Dendritic cell treated with granulocyte-macrophage colony-stimulating factor and Interleukin-4, amounts not matched to agents 40 ng/mL and 50 ng/mL, for 4 days (primary cell): ENCODE measurements around the gene MTCL1.

ENCODE experiments used
- H3K27ac Mint-ChIP-seq: one replicate; pipeline ENCODE4 v1.8.0; 2022; ENCODE audit warnings: mild to moderate bottlenecking, mixed read lengths
- H3K27me3 Mint-ChIP-seq: one replicate; pipeline ENCODE4 v1.8.0; 2022; ENCODE audit warnings: mild to moderate bottlenecking, mixed read lengths
- H3K36me3 Mint-ChIP-seq: one replicate; pipeline ENCODE4 v1.8.0; 2022; ENCODE audit warnings: low read depth, mixed read lengths
- H3K4me1 Mint-ChIP-seq: one replicate; pipeline ENCODE4 v1.8.0; 2022; ENCODE audit warnings: low read depth, mixed read lengths
- H3K4me3 Mint-ChIP-seq: one replicate; pipeline ENCODE4 v1.8.0; 2022; ENCODE audit warnings: mild to moderate bottlenecking, moderate library complexity, mixed read lengths
- H3K9me3 Mint-ChIP-seq: one replicate; pipeline ENCODE4 v1.8.0; 2022; ENCODE audit warnings: mixed read lengths
- intact Hi-C: fragments of 100-400 bp; cut with micrococcal nuclease; formaldehyde crosslinking; loops from one replicate; pipeline ENCODE4 v1.15.0; 2022

MTCL1 gene

GRCh38 chr18:8825273-8825672 is 119.9 kb downstream of the MTCL1 start:
- Mint-ChIP-seq H3K27ac (no peak overlapping the region), H3K27me3 (no peaks in the 10 kb centered on the region), H3K9me3 (no peaks in the 10 kb centered on the region), H3K4me1 (no peaks in the 10 kb centered on the region), H3K4me3 (no peak overlapping the region), H3K36me3 (peaks cover 17% of the 10 kb centered on the region)
- intact Hi-C loops, result no loop called here

- H3K4me3 Mint-ChIP-seq, result no peak overlapping the region
- H3K4me1 Mint-ChIP-seq, result no peaks in the 10 kb centered on the region
- H3K27me3 Mint-ChIP-seq, result no peaks in the 10 kb centered on the region
- intact Hi-C loops, result no loop called here
- no peaks in the 10 kb centered on the region for H3K9me3 Mint-ChIP-seq
- peaks cover 17% of the 10 kb centered on the region for H3K36me3 Mint-ChIP-seq
- H3K27ac Mint-ChIP-seq, result no peak overlapping the region
Measured at GRCh38 chr18:8825729-8826375, 120.5 kb downstream of the MTCL1 start.

DNA sequence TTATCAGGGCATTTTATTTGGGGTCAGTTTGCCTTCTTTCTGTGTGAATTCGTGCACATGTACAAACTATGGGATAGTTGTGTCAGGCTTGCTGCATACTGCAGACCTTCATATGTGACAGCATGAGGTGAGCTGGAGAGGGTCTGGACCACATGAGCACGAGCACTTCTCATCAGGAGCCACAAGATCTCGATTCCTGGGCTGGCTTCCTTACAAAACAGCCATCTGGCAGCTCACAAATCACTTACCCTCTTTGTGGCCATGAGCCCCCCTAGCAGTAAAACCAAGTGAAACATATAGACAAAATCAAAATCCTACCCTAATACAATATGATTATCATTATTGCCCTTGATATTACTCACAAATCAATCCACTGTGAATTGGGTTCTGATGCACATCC is 121.2 kb downstream of the MTCL1 start:
- Mint-ChIP-seq H3K4me3 (no peak overlapping the region), H3K27ac (no peak overlapping the region), H3K4me1 (no peaks in the 10 kb centered on the region), H3K27me3 (no peaks in the 10 kb centered on the region), H3K9me3 (no peaks in the 10 kb centered on the region), H3K36me3 (peaks cover 17% of the 10 kb centered on the region)
- intact Hi-C loops, result no loop called here

- Mint-ChIP-seq H3K27ac (no peak overlapping the region), H3K36me3 (peaks cover 17% of the 10 kb centered on the region), H3K27me3 (no peaks in the 10 kb centered on the region), H3K9me3 (no peaks in the 10 kb centered on the region), H3K4me1 (no peaks in the 10 kb centered on the region), H3K4me3 (no peak overlapping the region)
- intact Hi-C loops, result no loop called here
Measured at GRCh38 chr18:8826971-8827370, 121.6 kb downstream of the MTCL1 start.

DNA sequence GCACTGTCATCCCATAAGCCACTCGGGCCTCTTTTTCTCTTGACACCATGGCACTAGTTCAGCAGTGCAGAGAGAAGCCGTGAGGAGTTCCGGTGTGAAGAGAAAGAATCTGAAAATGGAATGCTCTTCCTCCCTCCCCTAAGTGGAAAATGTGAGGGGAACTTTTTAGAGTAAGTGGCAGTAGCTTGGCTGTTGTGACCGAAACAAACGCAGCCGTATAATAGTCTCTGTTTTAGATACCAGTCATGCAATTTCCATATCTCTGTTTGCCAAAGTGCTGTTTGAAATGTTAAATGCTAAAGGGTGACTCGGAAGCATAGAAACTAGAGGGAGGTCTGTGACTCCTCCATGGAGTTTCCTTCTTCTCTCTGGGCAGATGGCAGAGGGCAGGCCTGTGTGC is 122.9 kb downstream of the MTCL1 start:
- H3K9me3 Mint-ChIP-seq, result no peaks in the 10 kb centered on the region
- no peaks in the 10 kb centered on the region for H3K4me1 Mint-ChIP-seq
- no peaks in the 10 kb centered on the region for H3K27me3 Mint-ChIP-seq

DNA sequence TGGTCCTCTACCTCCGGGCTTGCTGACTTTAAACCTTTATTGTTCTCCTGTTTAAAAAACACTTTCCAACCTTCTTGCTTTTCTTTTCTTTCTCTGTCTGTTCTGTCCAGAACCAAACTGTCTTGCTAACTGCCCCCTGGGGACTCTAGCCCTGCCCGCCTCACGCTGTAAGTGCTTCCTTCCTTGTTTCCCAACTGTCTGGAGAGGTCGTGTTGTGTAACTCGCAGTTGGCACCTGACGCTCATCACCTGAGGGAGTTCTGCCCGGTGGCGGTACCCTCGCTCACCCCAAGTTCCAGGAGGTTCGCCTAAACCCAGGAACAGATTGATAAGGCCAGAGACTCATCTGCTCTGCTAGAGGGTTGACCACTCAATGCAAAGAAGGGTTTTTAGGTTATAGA is 123.4 kb downstream of the MTCL1 start:
- H3K4me3 Mint-ChIP-seq, result no peak overlapping the region
- H3K9me3 Mint-ChIP-seq, result no peaks in the 10 kb centered on the region
- no peaks in the 10 kb centered on the region for H3K4me1 Mint-ChIP-seq

More for the DNA sequence above, 122.9 kb downstream of the MTCL1 start:
- Mint-ChIP-seq H3K4me3 (no peak overlapping the region), H3K36me3 (peaks cover 8% of the 10 kb centered on the region), H3K27ac (no peak overlapping the region)
- intact Hi-C loops, result no loop called here

DNA sequence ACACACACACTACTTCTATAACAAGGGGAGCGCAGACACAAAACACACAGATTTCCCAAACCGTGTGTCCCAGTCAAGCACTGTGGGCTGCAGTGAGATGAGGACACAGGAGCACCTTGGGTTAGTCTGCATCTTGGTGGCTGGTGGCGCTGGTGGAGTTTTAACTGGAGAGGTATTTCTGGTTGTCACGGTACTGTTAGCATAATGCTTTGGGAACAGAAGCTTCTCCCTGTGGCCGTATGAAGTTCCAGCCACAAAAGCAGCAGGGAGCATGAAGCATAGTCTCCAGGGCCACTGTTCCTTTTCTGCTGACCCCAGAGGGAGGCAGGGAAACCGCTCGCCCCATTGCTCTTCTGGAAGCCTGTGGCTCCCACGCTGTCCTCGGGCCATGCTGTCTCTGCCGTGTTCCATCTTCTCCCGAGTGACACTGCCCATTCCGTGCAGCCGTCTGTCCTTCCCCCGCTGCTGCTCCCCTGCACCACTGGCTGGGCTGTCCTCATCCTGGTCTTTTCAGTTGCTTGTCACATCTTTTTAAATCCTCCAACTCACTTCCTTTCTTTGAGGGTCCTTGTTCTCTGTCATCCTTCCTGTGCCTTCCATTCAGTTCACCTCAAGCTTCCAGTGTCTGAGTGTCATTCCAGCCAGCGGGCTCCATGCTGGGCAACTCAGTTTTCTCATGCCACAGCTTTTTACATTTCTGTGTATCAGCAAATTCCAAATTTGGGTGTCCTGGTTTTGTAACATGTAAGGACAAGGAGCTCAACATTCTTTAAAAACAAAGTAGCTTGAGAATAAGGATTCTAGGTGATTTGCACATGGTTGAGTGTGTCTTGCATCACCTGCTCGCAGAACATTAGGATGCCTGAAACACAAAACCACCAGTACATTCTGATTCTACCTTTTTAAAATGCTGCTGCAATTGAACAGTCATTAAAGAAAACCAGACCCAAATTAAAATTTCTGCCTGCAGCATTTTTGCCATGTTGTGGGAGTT is 125.0 kb downstream of the MTCL1 start:
- Mint-ChIP-seq H3K27ac (no peak overlapping the region), H3K4me3 (no peak overlapping the region), H3K27me3 (no peaks in the 10 kb centered on the region), H3K9me3 (no peaks in the 10 kb centered on the region), H3K4me1 (peaks cover 5% of the 10 kb centered on the region), H3K36me3 (no peaks in the 10 kb centered on the region)
- intact Hi-C loops, result no loop called here

More for the DNA sequence above, 123.4 kb downstream of the MTCL1 start:
- no peaks in the 10 kb centered on the region for H3K27me3 Mint-ChIP-seq
- H3K36me3 Mint-ChIP-seq, result peaks cover 8% of the 10 kb centered on the region
- intact Hi-C loops, result no loop called here
- no peak overlapping the region for H3K27ac Mint-ChIP-seq

- intact Hi-C loops, result no loop called here
- Mint-ChIP-seq H3K4me3 (no peak overlapping the region), H3K9me3 (no peaks in the 10 kb centered on the region), H3K36me3 (no peaks in the 10 kb centered on the region), H3K27ac (no peak overlapping the region), H3K4me1 (peaks cover 5% of the 10 kb centered on the region), H3K27me3 (no peaks in the 10 kb centered on the region)
Measured at GRCh38 chr18:8831112-8831511, 125.8 kb downstream of the MTCL1 start.

DNA sequence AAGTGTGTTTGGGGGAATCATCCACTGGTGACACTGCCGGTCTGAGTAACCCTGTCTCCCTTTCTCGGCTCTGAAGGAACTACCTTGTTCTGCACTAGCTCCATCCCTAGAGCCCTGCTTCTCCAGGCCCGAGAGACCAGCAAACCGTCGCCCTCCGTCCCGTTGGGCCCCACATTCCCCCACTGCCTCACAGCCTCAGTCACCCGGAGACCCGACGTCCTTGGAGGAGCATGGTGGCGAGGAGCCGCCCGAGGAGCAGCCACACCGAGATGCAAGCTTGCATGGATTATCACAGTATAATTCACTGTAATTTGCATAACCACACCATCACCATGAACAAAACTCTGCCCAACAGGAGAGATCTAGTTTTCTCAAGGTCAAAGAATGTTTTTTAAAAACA is 126.2 kb downstream of the MTCL1 start:
- Mint-ChIP-seq H3K36me3 (no peaks in the 10 kb centered on the region), H3K9me3 (peaks cover under 1% of the 10 kb centered on the region), H3K4me1 (peaks cover 5% of the 10 kb centered on the region), H3K4me3 (no peak overlapping the region), H3K27me3 (no peaks in the 10 kb centered on the region), H3K27ac (no peak overlapping the region)
- intact Hi-C loops, result no loop called here

- no peak overlapping the region for H3K27ac Mint-ChIP-seq
- intact Hi-C loops, result no loop called here
- no peak overlapping the region for H3K4me3 Mint-ChIP-seq
- H3K9me3 Mint-ChIP-seq, result peaks cover 12% of the 10 kb centered on the region
- no peaks in the 10 kb centered on the region for H3K36me3 Mint-ChIP-seq
- H3K4me1 Mint-ChIP-seq, result peaks cover 5% of the 10 kb centered on the region
- no peaks in the 10 kb centered on the region for H3K27me3 Mint-ChIP-seq
Measured at GRCh38 chr18:8833480-8833879, 128.1 kb downstream of the MTCL1 start.

- Mint-ChIP-seq H3K27me3 (no peaks in the 10 kb centered on the region), H3K4me1 (peaks cover 5% of the 10 kb centered on the region), H3K9me3 (peaks cover 12% of the 10 kb centered on the region), H3K27ac (no peak overlapping the region), H3K36me3 (no peaks in the 10 kb centered on the region), H3K4me3 (no peak overlapping the region)
- intact Hi-C loops, result no loop called here
Measured at GRCh38 chr18:8834881-8835280, 129.5 kb downstream of the MTCL1 start.

GRCh38 chr18:8835521-8835953 is 130.2 kb downstream of the MTCL1 start:
- Mint-ChIP-seq H3K27ac (no peak overlapping the region), H3K27me3 (no peaks in the 10 kb centered on the region), H3K36me3 (no peaks in the 10 kb centered on the region), H3K9me3 (peaks cover 12% of the 10 kb centered on the region), H3K4me1 (peaks cover 5% of the 10 kb centered on the region), H3K4me3 (no peak overlapping the region)
- intact Hi-C loops, result no loop called here

DNA sequence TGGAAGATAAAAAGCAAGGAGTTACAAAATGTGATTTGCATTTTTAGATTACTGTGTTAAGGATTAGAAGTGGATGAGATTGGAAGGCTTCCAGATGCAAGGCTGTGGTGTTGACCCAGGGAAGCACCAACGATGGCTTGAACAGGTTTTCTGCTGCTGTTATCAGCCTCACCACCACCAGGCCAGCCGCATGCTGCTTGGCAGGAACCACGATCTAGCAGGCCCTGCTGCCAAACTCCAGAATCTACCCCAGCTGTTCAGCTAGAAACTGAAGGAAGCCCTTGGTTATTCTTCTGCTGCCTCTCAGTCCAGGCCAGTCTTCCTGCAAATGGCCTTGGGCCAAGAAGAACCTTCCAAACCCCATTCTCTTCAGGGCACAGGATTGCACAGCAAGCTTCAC is 133.9 kb downstream of the MTCL1 start:
- intact Hi-C loops, result no loop called here
- peaks cover 12% of the 10 kb centered on the region for H3K9me3 Mint-ChIP-seq
- no peak overlapping the region for H3K27ac Mint-ChIP-seq
- peaks cover 5% of the 10 kb centered on the region for H3K4me1 Mint-ChIP-seq
- no peaks in the 10 kb centered on the region for H3K36me3 Mint-ChIP-seq
- H3K27me3 Mint-ChIP-seq, result no peaks in the 10 kb centered on the region
- no peak overlapping the region for H3K4me3 Mint-ChIP-seq

DNA sequence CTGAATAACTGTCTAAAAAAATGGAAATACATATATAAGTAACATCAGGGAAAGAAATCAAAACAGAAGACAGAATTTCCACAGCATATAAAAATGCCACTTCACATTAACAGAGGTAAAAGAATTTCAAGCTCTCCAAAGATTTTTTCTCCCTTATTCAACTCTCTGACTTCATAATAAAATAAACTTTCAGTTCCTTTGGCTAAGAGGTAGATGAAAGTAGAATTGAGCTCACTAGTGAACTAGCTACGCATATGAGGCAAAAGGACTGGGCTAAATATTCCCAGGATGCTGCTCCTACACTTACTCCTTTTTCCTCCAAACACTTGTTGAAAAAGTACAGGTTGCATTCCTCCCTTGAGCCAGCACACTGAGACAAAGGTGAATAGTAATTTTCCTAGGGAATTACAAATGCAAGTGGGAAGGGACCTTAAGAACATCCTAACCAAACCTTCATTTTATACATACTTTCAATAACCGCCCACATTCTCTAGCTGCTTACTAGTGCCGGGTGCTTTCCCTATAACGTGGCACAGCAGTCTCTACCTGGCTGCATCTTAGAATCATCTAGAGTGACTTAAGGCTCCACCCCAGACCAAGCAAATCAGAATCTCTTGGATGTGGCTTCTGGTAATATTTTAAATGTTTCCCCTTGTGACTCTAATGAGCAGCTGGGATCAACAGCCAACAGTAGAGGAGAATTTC is 136.6 kb downstream of the MTCL1 start:
- Mint-ChIP-seq H3K36me3 (no peaks in the 10 kb centered on the region), H3K9me3 (peaks cover 8% of the 10 kb centered on the region), H3K27me3 (no peaks in the 10 kb centered on the region), H3K4me3 (no peak overlapping the region), H3K4me1 (no peaks in the 10 kb centered on the region), H3K27ac (no peak overlapping the region)
- intact Hi-C loops, result no loop called here
